Fibroblast of gingiva (primary cell): ENCODE results near the gene C16orf46.

Experiments used
- DNase-seq: peaks from one replicate; pipeline ENCODE4 v3.0.0-alpha.2; 2011; ENCODE audit warnings: low read depth

The C16orf46 gene

DNA sequence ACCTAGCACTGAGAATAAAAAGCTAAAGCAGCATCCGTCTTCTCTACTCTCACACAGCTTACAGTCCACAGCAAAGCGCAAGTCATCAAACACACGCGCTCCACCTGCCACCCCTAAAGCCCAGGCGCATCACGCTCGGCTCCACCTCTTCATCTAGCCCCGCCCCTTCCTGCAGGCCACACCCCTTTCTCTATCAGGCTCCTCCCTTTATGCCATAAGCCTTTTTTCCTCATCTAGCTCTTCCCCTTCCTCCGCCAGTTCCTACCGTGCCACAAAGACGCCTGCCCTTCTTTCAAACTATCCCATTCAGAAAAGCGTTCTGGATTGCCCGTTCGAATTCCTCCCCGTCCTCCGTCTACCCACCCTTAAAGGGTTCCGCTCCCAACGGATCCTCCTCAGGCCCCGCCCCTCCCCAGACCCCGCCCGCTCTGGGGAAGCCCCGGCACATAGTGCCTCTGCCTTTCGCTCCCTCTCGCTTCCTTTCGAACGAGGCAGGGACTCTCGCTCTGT lies 417 bp downstream of the C16orf46 start:
- peak; percentile 74 for DNase-seq

DNA sequence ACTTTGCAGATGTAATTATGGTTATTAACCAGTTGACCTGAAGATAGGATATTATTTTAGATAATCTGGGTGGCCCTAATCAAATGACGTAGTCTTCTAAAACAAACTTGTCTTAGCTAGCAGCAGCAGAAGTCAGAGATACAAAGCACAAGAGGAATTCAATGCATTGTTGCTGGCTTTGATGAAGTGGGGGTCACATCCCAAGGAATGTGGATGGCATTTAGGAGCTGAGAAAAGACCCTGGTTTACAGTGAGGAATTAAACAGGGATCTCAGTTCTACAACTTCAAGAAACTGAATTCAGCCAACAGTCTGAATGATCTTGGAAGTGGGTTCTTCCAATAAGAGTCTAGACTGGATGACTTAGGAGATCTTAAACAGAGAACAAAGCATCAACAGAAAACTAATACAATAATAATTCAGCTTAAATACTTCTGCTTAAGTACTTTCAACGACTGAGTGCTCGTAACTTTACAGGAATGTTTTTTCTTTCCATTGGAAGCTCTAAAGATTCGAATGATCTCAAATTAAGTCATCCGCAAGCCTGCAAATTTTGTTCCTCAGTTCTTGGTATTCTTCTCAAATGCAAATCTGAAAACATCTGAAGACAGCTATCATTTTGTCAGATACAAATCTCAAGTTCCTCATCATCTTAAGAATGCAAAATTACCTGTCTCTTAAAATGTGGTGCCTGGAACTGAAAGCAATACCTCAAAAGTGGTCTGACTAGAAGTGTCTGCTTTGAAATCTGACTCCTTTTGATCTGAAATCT lies 3.3 kb downstream of the C16orf46 start:
- no peak for DNase-seq

DNA sequence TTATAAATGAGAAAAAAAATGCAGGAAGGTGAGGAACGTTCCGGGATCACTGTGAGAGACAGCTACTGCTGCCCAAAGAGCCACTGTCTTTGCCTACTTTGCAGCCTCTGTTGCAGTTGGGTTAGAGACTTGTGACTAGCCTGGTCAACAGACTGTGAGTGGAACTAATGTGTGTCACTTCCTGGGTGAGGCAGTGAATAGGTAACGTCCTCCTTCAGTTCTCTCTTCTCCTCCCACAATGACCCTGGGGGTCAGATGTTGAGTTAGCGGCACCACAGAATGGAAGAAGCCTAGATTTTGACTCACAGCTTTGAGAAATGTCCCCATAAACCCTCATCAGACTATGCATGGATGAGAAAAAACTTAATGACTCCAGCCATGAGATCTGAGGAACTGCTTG lies 5.2 kb downstream of the C16orf46 start:
- no peak for DNase-seq

DNA sequence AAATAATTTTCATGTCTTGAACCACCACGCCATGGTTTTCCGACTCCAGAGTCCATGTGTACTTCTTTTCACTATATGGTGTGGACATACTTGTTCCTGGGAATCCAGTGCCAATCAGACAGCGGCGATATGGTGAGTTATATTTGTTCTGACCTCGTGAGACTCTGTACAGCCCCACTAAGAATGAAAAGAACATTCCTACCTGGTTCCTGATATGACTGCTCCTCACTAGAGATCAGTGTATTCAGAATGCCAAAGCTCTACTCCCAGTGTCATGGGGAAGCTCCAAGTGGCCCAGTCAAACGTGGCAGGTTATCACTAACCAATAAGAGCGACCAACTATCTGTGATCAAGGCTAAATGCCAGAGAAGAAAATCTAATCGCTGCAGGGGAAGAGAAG lies 6.1 kb downstream of the C16orf46 start:
- no peak for DNase-seq

DNA sequence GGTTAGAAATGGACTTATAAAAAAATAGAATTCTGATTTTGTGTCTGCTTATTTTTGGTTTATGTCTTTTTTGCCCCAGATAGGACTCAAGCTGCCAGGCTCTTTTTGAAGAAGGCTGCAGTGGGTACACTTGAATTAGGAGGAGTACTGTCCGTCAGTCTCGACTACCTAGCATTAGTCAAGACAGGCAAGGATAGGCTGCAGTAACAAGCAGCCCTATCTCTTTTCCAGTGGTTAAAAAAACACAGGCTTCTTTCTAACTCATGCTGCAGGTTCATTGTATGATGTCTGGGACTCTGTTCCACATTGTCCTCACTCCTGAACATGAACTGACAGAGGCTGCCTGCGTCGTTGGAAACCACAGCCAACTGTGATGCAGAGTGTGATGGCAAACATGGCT lies 8.0 kb downstream of the C16orf46 start:
- no peak for DNase-seq

DNA sequence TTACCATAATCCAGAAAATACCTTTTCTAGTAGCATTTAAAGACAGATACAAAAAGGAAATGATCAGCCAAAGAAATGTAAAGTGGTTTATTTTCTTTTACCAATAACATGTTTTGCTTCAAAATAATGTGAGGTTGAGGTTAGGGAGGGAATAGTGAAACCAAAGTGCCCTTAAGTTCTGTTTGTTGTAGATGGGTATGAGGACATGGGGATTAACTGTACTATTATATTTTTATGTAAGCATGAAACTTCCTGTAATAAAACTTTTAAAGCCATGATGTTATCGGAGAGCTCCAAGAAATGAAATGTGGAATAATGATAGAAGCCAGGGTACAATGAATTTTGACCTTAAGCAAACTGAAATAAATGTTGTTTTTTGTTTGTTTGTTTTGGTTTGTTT lies 9.9 kb downstream of the C16orf46 start:
- DNase-seq, result no peak

DNA sequence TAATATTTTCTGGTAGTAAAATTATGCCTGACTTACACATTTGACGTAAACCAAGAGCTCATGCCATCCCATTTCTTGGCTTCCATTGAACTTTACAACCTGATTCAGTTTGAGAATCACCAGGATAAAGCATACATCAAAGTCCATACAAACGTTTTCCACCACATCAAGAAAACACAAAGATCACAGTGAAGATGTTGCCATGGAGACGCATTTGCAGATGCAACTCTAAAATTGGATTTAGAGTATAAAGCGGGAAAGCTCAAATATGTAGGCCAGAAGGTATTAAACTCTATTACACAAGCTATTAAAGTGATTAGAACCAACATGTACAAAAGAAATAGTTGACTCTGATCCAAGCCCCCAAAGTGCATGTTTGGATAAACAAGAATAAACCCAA lies 10.4 kb downstream of the C16orf46 start:
- no peak for DNase-seq

DNA sequence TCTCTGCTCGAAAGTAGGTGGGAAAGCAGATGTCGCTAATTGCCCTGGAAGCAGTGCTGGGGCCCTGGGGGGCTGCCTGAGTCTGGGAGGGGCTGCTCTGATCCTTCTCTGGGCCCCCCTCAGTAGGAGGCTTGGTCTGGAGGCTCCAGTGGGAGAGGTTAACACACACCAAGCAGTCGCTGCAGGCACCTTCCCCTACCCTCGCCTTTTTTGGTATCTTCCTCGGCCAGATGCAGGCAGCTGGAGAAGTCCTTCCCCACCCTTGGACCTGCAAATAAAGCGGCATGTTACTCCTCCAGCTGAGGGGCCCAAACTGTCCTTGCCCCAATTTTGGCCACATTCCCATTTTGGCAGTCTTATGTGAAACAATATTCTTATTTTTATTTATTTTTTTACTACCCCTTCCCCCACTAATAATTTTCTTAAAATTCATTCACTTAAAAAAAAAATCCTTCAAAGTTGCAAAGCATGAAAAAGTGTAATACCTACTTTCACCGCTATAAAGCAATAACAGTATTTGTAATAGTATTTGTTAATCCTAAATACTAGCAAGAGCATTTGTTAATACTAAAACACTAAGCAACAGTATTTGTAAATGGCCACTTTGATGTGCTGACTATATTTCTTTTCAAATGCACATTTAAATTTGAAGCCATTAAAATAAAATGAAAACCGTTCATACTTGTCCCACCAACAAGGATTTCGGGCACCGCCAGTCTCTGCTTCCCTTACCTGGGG lies 15.0 kb downstream of the C16orf46 start:
- no peak for DNase-seq

DNA sequence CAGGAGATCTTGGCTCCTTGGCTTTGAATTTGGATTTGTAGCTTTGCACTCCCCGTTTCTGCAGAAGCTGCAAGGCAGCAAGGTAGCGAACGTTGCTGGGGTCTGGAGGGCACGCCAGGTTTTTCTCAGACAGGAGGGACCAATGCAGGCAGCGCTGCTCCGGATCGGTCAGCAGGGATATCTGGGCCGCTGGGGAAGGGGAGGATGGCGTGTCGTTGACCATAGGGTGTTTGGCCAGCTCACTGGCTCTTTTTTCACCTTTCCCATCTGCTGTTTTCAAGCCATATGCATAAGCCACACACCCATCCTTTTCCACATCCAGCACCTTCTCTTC lies 15.8 kb downstream of the C16orf46 start:
- DNase-seq, result no peak

DNA sequence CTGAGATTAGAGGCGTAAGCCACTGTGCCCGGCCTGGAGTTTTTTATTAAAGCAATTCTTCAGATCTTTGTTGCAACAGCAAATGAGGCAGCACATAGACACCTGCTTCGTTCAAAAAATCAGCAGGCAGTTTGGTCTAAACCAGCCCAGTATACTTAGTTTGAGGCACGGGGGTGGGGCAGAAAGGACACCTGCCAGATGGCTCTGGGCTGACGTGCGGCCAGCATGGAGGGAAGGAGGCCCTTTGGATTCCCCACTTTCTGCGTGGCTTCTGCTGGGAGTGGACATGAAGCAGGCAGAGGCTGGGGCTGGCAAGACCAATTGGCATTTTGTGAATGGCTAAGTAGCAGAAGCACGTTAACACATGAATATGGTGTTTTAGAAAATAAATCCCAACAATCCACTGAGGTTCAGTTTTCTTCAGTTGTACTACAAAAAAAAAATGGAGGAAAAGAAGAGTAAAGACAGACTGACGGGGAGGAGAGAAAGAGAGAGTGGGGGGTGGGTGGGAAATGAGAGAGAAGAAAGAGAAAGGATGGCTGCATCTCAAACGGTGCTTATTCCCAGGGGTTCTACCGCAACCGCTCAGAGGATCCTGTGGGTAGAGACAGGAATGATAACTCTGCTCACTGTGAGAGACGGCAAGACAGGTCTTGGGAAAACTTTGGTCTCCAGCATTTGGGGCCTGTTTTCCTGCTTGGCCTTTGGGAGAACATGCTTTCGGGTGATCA lies 16.3 kb downstream of the C16orf46 start:
- no peak for DNase-seq

DNA sequence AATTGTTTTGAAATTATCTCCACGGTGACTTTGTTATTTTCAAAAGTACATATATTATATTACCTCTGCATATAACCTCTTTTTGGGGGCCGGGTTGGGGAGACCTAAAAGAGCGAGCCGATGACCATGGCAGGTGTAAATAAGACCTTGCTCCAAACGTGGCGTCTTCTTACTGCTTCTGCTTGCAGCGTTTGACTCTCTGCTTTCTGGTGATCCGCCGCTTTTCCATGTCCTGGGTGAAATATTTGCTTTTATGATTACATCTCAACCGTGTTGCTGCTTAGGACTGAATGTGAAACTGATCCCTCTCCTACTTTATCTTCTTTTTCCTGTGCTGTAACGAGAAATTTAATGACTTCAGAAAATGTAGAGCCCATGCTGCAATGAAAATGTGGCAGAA lies 23.3 kb downstream of the C16orf46 start:
- DNase-seq, result no peak

DNA sequence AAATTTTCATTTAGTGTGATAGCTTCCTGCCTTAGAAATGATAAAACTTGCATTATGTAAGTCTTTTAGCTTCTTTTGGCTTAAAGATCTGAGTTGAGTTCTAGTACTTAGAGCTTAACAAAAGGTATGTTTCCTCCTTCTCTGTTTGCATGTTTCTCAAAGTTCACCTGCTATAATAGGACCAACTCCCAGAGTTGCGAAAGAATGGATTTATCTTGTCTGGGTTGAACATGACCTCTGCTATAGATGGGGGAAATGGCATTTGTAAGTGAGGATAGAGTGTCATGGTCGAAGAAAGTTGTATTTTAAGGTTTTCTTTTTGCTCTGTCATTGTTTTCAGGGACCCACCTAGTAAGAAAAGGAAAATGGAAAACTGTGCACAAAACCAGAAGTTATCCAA lies 34.2 kb downstream of the C16orf46 start:
- no peak for DNase-seq

DNA sequence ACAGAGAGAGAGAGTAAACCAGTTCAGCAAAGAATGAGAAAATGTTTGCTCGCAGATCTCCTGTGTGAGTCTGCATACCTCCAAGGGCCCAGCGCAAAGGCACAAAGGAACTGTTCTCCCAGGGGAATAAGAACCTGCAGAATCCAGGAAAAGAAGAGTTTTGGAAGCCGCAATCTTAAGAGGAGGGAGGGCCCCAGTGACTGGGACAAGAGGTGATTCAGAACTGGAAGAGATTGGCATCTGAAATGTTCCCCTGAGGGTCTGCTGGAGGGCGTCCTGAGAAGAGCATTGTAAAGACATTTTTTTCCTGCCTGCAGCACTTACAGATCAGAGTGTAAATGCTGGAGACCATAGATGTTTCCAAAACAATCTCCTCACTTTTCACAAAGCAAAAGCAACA lies 35.3 kb downstream of the C16orf46 start:
- DNase-seq, result no peak

DNA sequence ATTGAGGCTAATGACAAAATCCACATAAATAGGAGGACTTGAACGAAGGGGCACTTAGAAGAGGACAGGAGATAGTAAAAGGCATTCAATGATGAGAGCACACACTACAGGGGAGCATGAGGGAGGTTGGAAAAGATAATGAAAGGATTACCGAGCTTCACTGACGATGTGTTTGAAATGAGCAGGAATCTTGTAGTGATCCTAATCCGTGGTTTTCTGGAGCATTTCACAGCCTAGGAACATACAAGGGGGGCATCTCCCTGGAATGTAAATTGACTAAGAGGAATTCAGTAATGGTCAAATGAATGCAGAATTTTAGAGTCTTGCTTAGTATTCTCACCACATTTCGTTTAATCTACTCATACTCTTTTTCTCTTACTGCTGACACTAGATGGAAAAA lies 36.2 kb downstream of the C16orf46 start:
- no peak for DNase-seq

DNA sequence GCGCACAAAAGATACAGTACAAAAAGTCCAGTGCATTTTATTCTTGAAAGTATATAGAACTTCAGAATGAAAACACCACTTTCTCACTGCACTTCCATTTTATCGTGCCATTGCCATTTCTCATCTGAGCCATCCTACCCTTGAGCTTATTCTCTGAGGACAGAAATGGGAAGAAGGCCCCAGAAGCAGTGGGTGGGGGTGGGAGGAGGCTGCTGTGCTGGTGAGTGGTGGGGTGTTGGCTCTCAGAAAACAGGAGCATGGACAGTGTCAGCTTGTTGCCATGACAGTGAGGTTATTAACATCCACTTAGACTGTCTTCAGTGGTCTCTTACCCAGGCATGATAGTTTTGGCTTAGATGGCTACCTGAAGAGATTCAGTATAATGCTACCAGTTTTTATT lies 36.9 kb downstream of the C16orf46 start:
- no peak for DNase-seq

DNA sequence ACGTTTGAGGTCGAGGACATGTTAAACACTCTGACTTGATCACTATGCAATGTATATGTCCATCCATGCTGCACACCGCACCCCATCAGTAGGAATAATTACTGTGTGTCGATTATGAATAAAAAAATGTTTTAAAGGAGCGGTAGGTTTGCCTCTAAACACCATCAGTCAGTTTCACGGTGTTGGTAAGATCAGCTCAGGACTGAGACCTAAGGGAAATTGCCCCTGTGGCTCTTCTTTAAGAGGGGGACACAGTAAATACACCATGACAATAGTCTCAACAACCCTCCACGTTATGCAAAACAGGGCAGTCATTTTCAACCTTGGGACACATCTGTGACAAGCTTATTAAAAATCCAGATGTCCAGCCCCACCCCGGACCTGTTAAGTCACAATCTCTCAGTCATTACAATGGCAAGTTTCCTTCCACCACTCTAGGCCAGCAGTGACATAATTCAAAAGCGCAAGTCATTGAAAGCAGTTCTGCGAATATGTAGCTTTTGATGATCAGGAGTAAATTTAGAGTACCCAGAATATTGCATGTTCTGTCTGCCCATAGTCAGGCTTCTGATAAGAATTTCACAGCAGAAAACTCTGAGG lies 40.2 kb downstream of the C16orf46 start:
- DNase-seq, result no peak

DNA sequence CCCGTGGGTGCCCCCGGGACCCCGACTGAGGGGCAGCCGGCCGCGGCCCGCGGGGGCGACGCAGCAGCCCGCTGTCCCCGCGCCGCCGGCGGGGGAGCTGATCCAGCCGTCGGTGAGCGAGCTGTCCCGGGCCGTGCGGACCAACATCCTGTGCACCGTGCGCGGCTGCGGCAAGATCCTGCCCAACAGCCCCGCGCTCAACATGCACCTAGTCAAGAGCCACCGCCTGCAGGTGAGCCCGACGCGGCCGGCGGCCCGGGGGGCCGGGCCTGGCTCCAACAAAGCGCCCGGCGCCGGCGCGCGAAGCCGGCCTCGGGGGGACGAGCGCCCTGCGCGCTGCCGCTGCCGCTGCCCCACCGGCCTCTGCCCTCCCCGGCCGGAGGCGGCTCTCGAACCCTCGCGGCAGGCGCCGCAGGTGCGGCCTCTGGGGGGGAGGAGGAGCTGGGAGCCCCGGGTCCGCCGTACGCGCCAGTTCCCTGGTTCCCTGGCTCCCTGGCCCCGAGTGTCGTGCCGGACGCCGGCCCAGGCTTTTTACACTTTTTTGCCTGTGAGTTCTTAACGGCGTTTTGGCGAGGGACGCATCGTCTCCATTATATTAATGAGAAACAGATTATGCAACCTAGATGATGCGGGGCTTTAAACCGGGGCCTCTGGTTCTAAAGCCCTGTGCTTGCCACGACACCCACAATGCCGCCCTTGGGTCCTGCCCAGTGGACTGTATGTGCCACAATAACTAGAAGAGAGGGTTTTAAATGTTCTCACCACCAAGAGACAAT lies 40.9 kb downstream of the C16orf46 start:
- peak; percentile 12 for DNase-seq

DNA sequence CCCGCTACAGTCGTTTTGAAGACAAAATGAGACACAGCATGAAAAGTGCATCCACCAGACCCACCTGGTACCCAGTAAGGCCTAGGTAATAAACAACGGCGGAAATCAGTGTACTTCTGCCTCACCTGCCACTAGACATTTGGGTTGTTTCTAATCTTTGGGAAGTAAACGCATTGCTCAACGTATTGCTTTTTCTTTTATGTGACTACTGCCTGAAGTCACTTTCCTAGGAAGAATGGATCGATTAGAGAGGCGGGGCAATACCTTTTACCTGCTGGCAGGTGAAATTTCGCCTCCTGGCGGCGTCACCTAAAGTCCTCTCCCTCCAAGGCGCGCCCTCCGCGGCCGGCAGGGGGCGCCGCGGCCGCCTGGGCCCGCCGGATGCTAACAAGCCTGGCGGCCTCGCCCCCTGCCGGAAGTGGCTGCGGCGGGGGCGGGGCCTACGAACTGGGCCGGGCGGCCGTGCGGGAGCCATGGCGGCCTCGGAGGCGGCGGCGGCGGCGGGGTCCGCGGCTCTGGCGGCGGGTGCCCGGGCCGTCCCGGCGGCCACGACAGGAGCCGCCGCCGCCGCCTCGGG lies 41.6 kb downstream of the C16orf46 start, which contains the start of gene ATMIN:
ATMIN (plus strand) TSS at position 445 of the 577 bp plus-strand sequence; CDS start at position 474, 29 bp downstream.
- DNase-seq, result peak; percentile 75

DNA sequence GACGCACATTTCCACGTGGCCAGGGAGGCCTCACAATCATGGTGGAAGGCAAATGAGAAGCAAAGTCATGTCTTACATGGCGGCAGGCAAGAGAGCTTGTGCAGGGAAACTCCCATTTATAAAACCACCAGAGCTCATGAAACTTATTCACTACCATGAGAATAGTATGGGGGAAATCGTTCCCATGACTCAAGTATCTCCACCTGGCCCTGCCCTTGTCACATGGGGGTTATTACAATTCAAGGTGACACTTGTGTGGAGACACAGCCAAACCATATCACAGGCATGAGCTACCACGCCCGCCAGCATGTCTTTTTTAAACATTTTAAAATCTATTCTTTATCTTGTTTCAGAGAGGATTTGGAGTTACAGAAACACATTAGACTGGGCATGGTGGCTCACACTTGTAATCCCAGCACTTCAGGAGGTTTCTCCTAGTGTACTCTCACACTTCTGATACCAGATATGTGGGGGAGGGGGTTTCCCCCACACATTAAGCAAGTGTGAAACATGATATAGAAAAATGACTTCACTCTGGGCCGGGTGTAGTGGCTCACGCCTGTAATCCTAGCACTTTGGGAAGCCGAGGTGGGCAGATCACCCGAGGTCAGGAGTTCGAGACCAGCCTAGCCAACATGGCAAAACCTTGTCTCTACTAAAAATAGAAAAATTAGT lies 47.0 kb downstream of the C16orf46 start:
- DNase-seq, result no peak

DNA sequence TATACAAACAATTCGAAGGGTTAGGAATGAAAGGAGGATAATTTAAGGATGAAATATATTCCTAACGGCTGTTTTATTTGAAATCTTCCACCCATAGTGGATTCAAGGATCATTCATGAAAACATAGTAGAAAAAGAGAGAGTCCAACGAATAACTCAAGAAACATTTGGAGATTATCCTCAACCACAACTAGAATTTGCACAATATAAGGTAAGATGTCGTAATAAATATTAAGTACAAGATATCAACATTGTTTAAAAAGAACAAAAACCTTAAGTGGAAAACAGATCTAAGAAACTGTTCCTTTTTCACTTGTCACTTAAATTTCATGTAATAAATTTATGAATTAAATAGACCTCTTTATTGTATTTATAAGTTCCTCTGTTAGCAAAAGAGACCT lies 50.6 kb downstream of the C16orf46 start:
- DNase-seq, result no peak

DNA sequence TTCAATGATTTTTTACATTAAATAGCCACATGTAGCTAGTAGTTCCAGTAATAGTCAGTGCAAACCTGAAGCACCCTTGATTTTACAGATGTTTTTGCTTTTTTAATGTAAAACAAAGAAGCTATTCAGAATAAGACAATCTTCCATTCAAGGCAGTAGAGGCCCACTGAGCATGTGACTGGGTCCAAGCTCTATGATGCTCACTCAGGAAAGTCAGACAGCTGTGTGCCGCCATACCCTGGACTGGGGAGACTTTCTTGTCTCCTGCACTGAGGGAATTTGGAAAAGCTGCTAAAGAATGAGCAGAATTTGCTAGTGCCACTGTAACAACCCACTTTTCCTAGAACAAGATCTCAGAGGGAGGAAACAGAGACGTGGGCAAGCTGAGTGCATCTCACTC lies 58.5 kb downstream of the C16orf46 start:
- DNase-seq, result no peak
